Endothelial cell (in vitro differentiated cells): ENCODE results near the gene TEC. TPM values are rescaled to one million over a fixed set of nuclear protein-coding genes. Genes with fewer than 3 reads are reported as not detected.
A peak's percentile ranks its signal among the peaks of the same experiment; 100 is the strongest.

Experiments
- DNase-seq: peaks from one replicate; pipeline ENCODE4 v3.0.0; 2021; ENCODE audit warnings: low spot score
- H3K27ac Mint-ChIP-seq: one replicate; pipeline ENCODE4 v1.8.0; 2021; ENCODE audit warnings: mixed read lengths, inconsistent platforms; ENCODE audit not compliant: unreplicated experiment
- H3K27me3 Mint-ChIP-seq: one replicate; pipeline ENCODE4 v1.8.0; 2021; ENCODE audit warnings: mild to moderate bottlenecking, moderate library complexity, mixed read lengths, inconsistent platforms; ENCODE audit not compliant: unreplicated experiment
- H3K36me3 Mint-ChIP-seq: one replicate; pipeline ENCODE4 v1.8.0; 2021; ENCODE audit warnings: mild to moderate bottlenecking, low read depth, mixed read lengths, inconsistent platforms; ENCODE audit not compliant: unreplicated experiment
- H3K4me1 Mint-ChIP-seq: one replicate; pipeline ENCODE4 v1.8.0; 2021; ENCODE audit warnings: mild to moderate bottlenecking, mixed read lengths, inconsistent platforms; ENCODE audit not compliant: unreplicated experiment
- H3K4me3 Mint-ChIP-seq: one replicate; pipeline ENCODE4 v1.8.0; 2021; ENCODE audit warnings: mild to moderate bottlenecking, mixed read lengths, inconsistent platforms; ENCODE audit not compliant: unreplicated experiment
- H3K9me3 Mint-ChIP-seq: one replicate; pipeline ENCODE4 v1.8.0; 2021; ENCODE audit warnings: mixed read lengths, inconsistent platforms; ENCODE audit not compliant: unreplicated experiment
- total RNA-seq: library from RNA; stranded (reverse); fragmentation: NEBNext Ultra II Directional; extraction: Animal tissue kit (Norgen Biotek cat#: 25700); gene quantifications from one replicate; pipeline ENCODE4 v1.2.1, GENCODE V29; 2021; ENCODE audit not compliant: unreplicated experiment
- TF ChIP-seq, protein P1 (sequence below): fragments of 200-600 bp; sonication (generic); IDR thresholded peaks from one replicate; pipeline ENCODE4 v1.5.0; 2021; ENCODE audit warnings: antibody characterized with exemption; ENCODE audit not compliant: unreplicated experiment

The TEC gene
- total RNA-seq, 1 donor from 2014 or later = 1.9 TPM

GRCh38 chr4:48180234-48180633 lies 89.4 kb downstream of the TEC start:
- H3K9me3 Mint-ChIP-seq = peaks cover 4% of the 10 kb centered on the region
- TF ChIP-seq, protein P1, sequence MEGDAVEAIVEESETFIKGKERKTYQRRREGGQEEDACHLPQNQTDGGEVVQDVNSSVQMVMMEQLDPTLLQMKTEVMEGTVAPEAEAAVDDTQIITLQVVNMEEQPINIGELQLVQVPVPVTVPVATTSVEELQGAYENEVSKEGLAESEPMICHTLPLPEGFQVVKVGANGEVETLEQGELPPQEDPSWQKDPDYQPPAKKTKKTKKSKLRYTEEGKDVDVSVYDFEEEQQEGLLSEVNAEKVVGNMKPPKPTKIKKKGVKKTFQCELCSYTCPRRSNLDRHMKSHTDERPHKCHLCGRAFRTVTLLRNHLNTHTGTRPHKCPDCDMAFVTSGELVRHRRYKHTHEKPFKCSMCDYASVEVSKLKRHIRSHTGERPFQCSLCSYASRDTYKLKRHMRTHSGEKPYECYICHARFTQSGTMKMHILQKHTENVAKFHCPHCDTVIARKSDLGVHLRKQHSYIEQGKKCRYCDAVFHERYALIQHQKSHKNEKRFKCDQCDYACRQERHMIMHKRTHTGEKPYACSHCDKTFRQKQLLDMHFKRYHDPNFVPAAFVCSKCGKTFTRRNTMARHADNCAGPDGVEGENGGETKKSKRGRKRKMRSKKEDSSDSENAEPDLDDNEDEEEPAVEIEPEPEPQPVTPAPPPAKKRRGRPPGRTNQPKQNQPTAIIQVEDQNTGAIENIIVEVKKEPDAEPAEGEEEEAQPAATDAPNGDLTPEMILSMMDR = no peak
- no peak overlapping the region for H3K27ac Mint-ChIP-seq
- no peak overlapping the region for H3K4me3 Mint-ChIP-seq
- H3K36me3 Mint-ChIP-seq = no peaks in the 10 kb centered on the region
- H3K27me3 Mint-ChIP-seq = peaks cover 3% of the 10 kb centered on the region
- no peak for DNase-seq
- H3K4me1 Mint-ChIP-seq = peaks cover 13% of the 10 kb centered on the region

DNA sequence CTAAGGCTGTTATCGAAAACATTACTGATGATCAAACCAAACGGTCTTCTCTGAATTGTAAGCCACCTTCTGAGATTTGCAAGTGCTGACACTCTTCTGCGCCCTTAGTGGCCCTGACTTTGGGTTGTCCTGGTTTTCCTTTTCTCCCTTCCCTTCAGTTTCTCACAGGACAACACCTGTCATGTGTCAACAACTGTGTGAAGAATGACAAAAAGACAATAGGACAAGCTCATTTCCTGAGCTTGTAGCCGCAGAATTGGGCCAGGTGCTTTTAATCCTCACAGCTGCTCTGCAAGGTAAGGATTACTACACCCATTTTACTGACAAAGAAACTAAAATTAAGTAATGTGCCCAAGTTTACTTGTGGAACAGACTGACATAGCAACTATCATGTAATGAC lies 90.7 kb downstream of the TEC start:
- Mint-ChIP-seq H3K27me3 (peaks cover 3% of the 10 kb centered on the region), H3K4me3 (no peak overlapping the region), H3K9me3 (peaks cover 4% of the 10 kb centered on the region), H3K4me1 (peaks cover 21% of the 10 kb centered on the region), H3K36me3 (no peaks in the 10 kb centered on the region), H3K27ac (no peak overlapping the region)
- DNase-seq = no peak
- TF ChIP-seq, protein P1 = no peak

DNA sequence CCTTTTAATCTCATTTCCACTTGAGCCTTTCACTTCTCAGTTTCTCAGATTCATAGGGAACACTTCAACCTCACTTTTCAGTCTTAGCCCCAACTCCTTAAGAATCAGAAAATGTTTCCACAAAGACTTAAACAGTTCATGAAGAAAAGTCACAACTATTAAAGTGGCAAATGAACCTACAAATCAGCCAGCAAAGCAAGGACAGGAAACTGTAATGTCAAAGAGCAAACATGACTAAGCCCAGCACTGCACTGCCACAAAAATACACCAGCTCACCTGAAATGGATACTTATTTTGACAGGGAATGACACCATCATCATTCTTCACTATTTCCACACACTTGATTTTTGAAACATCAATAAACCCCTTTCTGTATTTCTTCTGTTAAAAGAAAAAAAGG lies 93.8 kb downstream of the TEC start:
- Mint-ChIP-seq H3K4me1 (peaks cover 21% of the 10 kb centered on the region), H3K36me3 (no peaks in the 10 kb centered on the region), H3K4me3 (no peak overlapping the region), H3K27ac (no peak overlapping the region), H3K27me3 (peaks cover 6% of the 10 kb centered on the region), H3K9me3 (peaks cover 4% of the 10 kb centered on the region)
- DNase-seq = no peak
- TF ChIP-seq, protein P1 = no peak

- peak; percentile 11 for DNase-seq
- Mint-ChIP-seq H3K9me3 (peaks cover 4% of the 10 kb centered on the region), H3K27me3 (peaks cover 5% of the 10 kb centered on the region), H3K4me1 (peaks cover 21% of the 10 kb centered on the region), H3K36me3 (no peaks in the 10 kb centered on the region), H3K27ac (peak overlapping the region; percentile 87), H3K4me3 (no peak overlapping the region)
- TF ChIP-seq, protein P1 = no peak
These were observed 94.3 kb downstream of the TEC start for GRCh38 chr4:48175328-48175727.

DNA sequence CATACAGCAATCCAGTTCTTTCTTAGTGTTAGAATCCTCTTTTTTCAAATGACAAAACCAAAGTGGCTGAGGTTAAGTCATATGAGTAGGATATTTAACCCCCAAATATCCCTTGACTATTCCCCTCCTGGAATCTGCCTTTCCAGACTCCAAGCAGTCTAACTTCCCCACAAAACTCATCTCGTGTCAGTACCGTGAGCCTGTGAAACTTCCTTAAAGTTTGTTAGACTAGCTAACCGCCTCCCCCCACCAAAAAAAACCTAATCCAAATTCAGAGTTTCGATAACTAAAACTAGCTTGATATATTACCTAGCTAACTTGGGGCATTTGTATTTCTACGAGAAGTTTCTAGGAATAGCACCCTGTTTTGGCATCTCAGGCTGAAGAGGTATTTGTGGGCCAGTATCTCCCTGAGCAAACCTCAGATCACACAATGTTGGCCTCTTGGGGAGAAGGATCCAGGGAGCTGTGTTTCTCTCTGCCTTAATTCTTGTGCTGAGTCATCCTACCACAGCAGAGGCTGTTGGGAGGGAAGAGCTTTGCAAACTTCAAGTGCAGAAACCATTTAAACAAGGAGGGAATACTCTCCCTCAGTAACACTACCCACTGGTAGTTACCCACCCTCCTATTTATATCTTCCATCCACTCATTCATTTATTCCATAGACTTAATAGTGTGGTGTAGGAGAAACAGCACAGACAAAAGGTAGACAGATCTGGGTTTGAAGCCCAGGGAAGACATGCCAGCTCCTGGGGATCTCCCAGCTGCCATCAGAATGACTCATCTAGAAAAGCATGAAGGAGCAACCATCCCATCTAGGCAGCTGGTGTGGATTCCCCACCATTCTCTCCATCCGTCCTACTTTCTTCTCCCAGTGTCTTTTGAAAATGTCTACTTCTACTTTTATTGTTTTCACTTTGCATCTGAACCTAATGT lies 96.3 kb downstream of the TEC start:
- H3K27ac Mint-ChIP-seq = no peak overlapping the region
- TF ChIP-seq, protein P1 = no peak
- peaks cover 4% of the 10 kb centered on the region for H3K9me3 Mint-ChIP-seq
- no peaks in the 10 kb centered on the region for H3K36me3 Mint-ChIP-seq
- DNase-seq = no peak
- H3K4me3 Mint-ChIP-seq = no peak overlapping the region
- H3K27me3 Mint-ChIP-seq = peaks cover 5% of the 10 kb centered on the region
- H3K4me1 Mint-ChIP-seq = peaks cover 15% of the 10 kb centered on the region
